Natural killer cell (primary cell): Measurements from ENCODE around the gene OLFML2B. TPM values are rescaled to one million over a fixed set of nuclear protein-coding genes. Genes with fewer than 3 reads are reported as not detected.

Experiments
- ATAC-seq, 3 donors: fragments of 150-1000 bp in 2 of 3; fragments of 200-7000 bp in 1 of 3; cut with Tn5 transposase; 1 replicate in 1 of 3; 2 replicates in 2 of 3; pipeline ENCODE4 v1.10.0; 2021; ENCODE audit warnings: mild to moderate bottlenecking in 2 of 3, moderate library complexity in 2 of 3
- DNase-seq, 2 donors: peaks; one replicate each; pipeline versions ENCODE4 v3.0.0 to v3.0.0-alpha.2; 2013 to 2021; ENCODE audit warnings: mixed read lengths in 1 of 2
- H3K27ac ChIP-seq: one replicate; pipeline ENCODE4 v1.5.1; 2013; ENCODE audit warnings: mild to moderate bottlenecking, low read length
- H3K27me3 ChIP-seq: one replicate; pipeline ENCODE4 v1.6.1; 2013; ENCODE audit warnings: low read length; ENCODE audit not compliant: control insufficient read depth, insufficient read depth
- H3K36me3 ChIP-seq: one replicate; pipeline ENCODE4 v1.6.1; 2013; ENCODE audit warnings: low read length; ENCODE audit not compliant: control insufficient read depth, insufficient read depth
- H3K4me1 ChIP-seq: one replicate; pipeline ENCODE4 v1.6.1; 2013; ENCODE audit warnings: low read length; ENCODE audit not compliant: control insufficient read depth, insufficient read depth
- H3K4me3 ChIP-seq: one replicate; pipeline ENCODE4 v1.5.1; 2013; ENCODE audit warnings: low read length
- H3K9me3 ChIP-seq: one replicate; pipeline ENCODE4 v1.6.1; 2013; ENCODE audit warnings: low read length; ENCODE audit not compliant: control insufficient read depth, insufficient read depth
- H3K27ac Mint-ChIP-seq, 2 donors: one replicate each; pipeline ENCODE4 v1.8.0; 2022; ENCODE audit warnings: mild to moderate bottlenecking in 2 of 2, mixed read lengths in 2 of 2, moderate library complexity in 1 of 2
- H3K27me3 Mint-ChIP-seq, 2 donors: one replicate each; pipeline ENCODE4 v1.8.0; 2022; ENCODE audit warnings: low read depth in 2 of 2, mixed read lengths in 2 of 2
- H3K36me3 Mint-ChIP-seq: one replicate; pipeline ENCODE4 v1.8.0; 2022; ENCODE audit warnings: mixed read lengths
- H3K4me1 Mint-ChIP-seq, 2 donors: one replicate each; pipeline ENCODE4 v1.8.0; 2022; ENCODE audit warnings: mixed read lengths in 2 of 2
- H3K4me3 Mint-ChIP-seq: one replicate; pipeline ENCODE4 v1.8.0; 2022; ENCODE audit warnings: mild to moderate bottlenecking, moderate library complexity, mixed read lengths
- H3K9me3 Mint-ChIP-seq, 2 donors: one replicate each; pipeline ENCODE4 v1.8.0; 2022; ENCODE audit warnings: mixed read lengths in 2 of 2
- CTCF ChIP-seq: fragments of 200-600 bp; IDR thresholded peaks from one replicate; pipeline ENCODE4 v1.8.0; 2022; ENCODE audit warnings: antibody characterized with exemption
- WGBS: methylation state at CpG from one replicate; pipeline ENCODE4 v1.1.7; 2013; ENCODE audit warnings: missing lambda C conversion rate; ENCODE audit not compliant: insufficient coverage; 5-methylcytosine and 5-hydroxymethylcytosine counted together
- intact Hi-C: fragments of 100-400 bp; cut with micrococcal nuclease; formaldehyde crosslinking; loops from one replicate; pipeline ENCODE4 v1.14.2; 2022
- total RNA-seq, 4 donors: library from RNA; stranded (reverse); fragments of 120-200 nt in 1 of 4; gene quantifications; one replicate each; pipeline versions ENCODE4 v1.2.3 to v1.2.4, GENCODE V29; 2013 to 2022

Gene OLFML2B
- total RNA-seq, 3 donors from 2014 or later (not counting 1 experiment from before 2014, with no cell fraction given) = 0.33 TPM; not detected in 2

DNA sequence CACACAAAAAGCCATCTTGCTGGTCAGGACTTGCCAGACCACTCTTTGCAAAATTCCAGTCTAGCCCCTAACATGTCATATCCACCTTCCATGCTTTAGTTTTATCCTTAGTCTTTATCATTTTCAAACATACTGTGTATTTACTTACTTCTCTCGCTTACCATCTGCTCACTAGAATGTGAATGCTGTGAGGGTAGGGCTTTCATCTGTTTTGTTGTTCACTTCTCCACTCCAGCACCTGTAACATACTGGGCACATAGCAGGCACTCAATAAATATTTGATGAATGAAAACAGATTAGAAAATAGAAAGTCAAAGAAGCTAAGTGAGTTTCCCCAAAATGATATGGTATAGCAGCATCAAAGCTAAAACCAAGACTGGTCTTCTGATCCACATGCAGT is 79.9 kb downstream of the OLFML2B start:
- Histone ChIP-seq H3K4me3 (no peak overlapping the region), H3K9me3 (no peaks in the 10 kb centered on the region), H3K27ac (no peak overlapping the region), H3K36me3 (peaks cover 13% of the 10 kb centered on the region), H3K27me3 (no peaks in the 10 kb centered on the region), H3K4me1 (no peaks in the 10 kb centered on the region)
- intact Hi-C loops = no loop called here
- WGBS = no CpG with 5 or more reads among the region's 1 CpG
- no peak for TF ChIP-seq CTCF
- Mint-ChIP-seq H3K4me1 (no peaks in the 10 kb centered on the region), H3K27ac (no peak overlapping the region), H3K4me3 (no peak overlapping the region), H3K36me3 (no peaks in the 10 kb centered on the region), H3K27me3 (no peaks in the 10 kb centered on the region), H3K9me3 (no peaks in the 10 kb centered on the region)
- DNase-seq (no peak), ATAC-seq (no peak)

DNA sequence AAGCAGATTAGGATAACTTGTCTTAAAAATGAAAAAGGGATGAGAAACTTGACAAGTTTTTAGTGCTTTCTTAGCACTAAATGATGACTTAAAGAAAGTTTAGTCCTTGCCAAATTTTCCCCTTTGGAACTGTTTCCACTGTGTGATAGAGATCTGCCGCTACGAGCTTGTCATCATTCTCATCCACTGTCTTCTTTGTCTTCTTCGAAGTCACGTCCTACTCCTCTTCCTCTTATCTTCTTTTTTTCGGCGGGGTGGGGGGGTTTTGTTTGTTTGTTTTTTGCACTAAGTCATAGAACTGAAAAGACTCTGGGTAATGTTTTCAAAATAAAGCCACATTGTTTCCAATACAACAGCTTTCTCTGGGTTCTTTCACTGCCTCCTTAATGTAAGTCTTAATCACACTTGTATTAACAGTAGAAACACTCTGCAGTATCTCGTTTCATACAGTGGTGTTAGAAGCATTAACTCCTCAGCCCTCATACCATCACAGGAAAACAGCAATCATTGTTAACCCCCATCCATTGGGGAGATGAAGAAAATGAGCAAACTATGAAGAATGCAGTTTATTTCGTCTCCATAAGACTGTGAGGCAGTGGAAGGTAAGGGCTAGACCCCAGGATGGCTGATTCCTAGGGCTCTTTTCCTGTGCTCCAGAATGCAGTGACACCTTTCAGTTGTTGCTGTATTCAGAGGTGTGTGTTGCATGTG is 81.8 kb downstream of the OLFML2B start:
- Histone ChIP-seq H3K9me3 (no peaks in the 10 kb centered on the region), H3K27me3 (no peaks in the 10 kb centered on the region), H3K36me3 (peaks cover 13% of the 10 kb centered on the region), H3K27ac (no peak overlapping the region), H3K4me1 (no peaks in the 10 kb centered on the region), H3K4me3 (no peak overlapping the region)
- no peak for TF ChIP-seq CTCF
- no peaks in the 10 kb centered on the region for H3K27me3 Mint-ChIP-seq
- 100% methylated on average over 4 of the region's 8 CpGs for WGBS
- DNase-seq (no peak), ATAC-seq (no peak)
- no peaks in the 10 kb centered on the region for H3K9me3 Mint-ChIP-seq
- no peaks in the 10 kb centered on the region for H3K36me3 Mint-ChIP-seq
- no peak overlapping the region for H3K4me3 Mint-ChIP-seq
- intact Hi-C loops = no loop called here
- H3K27ac Mint-ChIP-seq = no peak overlapping the region
- peaks cover 0 to under 1% of the 10 kb centered on the region in 2 donors for H3K4me1 Mint-ChIP-seq

DNA sequence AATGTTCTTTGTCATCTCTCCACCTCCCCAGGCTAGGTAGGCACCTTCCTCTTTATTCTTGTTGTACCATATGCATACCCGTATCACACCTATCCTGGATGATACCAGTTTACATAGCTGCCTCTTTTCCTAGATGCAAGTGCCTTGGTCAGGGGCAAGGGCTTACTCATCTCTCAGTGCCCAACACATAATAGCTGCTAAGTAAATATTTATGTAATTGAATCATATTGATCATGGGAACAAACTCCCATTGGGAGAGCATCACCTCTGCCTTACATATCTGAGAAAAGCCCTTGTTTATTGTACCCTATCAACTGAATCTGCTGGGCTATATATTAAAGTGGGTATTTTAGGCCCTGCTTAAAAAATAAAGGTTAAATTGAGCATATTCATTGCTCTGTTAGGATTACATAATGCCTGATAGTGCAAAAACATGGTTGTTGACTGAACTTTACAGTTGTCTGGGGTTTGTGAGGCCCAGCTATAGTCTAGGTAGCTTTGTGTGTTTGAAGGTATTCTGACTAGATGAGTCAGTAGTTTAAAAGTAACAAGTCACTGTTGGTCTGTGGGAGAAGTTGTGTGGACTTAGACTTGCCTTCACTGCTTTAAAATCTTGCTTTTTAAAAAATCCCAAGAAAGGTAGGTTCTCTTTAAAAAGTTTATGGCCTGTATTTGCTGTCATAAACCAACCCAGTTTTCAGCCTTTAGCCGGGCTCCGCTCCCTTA is 82.6 kb downstream of the OLFML2B start:
- DNase-seq (no peak), ATAC-seq (no peak)
- no peak overlapping the region for H3K4me3 Mint-ChIP-seq
- peaks cover 0 to 6% of the 10 kb centered on the region in 2 donors for H3K4me1 Mint-ChIP-seq
- H3K4me1 ChIP-seq = no peaks in the 10 kb centered on the region
- no peaks in the 10 kb centered on the region for H3K36me3 Mint-ChIP-seq
- no peak overlapping the region for H3K27ac ChIP-seq
- peaks cover 15% of the 10 kb centered on the region for H3K36me3 ChIP-seq
- no peaks in the 10 kb centered on the region for H3K9me3 Mint-ChIP-seq
- TF ChIP-seq CTCF = no peak
- no peaks in the 10 kb centered on the region for H3K27me3 Mint-ChIP-seq
- no peak overlapping the region for H3K27ac Mint-ChIP-seq
- intact Hi-C loops = no loop called here
- H3K27me3 ChIP-seq = no peaks in the 10 kb centered on the region
- H3K9me3 ChIP-seq = no peaks in the 10 kb centered on the region
- 96% methylated on average over 1 of the region's 3 CpGs for WGBS
- H3K4me3 ChIP-seq = no peak overlapping the region
